MCF 10A (cell line): ENCODE results near the gene ABCB9. TPM values are rescaled to one million over a fixed set of nuclear protein-coding genes. Genes with fewer than 3 reads are reported as not detected.
"Not testable (repeated sequence)": the region's sequence is repeated elsewhere in the genome, so short reads cannot be mapped to it uniquely, and the experiment has no call there.

Source experiments
- BruUV-seq: library from RNA; stranded (reverse); fragments of 400-500 nt; replicated peaks from 2 replicates; lab custom pipeline; 2021; lab: Mats Ljungman, UMichigan
- CTCF ChIA-PET: fragments of 300-600 bp; sonication (Branson Sonifier 250); formaldehyde crosslinking; extraction: SDS; loops from one replicate; lab custom pipeline; 2021; ENCODE audit warnings: antibody characterized with exemption, inconsistent platforms; lab: Yijun Ruan, JAX
- POLR2A ChIA-PET: fragments of 300-600, 350-650 bp; sonication (Branson Sonifier 250); formaldehyde crosslinking; extraction: SDS; loops from one replicate; lab custom pipeline; 2020; ENCODE audit warnings: antibody characterized with exemption, inconsistent platforms; lab: Yijun Ruan, JAX
- DNase-seq: peaks from one replicate; pipeline ENCODE4 v3.0.0-alpha.2; 2018; ENCODE audit not compliant: unreplicated experiment
- H3K27ac Mint-ChIP-seq: one replicate; pipeline ENCODE4 v1.8.0; 2022; ENCODE audit warnings: mild to moderate bottlenecking, low read depth, mixed read lengths; ENCODE audit not compliant: unreplicated experiment
- H3K27me3 Mint-ChIP-seq: one replicate; pipeline ENCODE4 v1.8.0; 2022; ENCODE audit warnings: mixed read lengths; ENCODE audit not compliant: insufficient read depth, unreplicated experiment
- H3K36me3 Mint-ChIP-seq: one replicate; pipeline ENCODE4 v1.8.0; 2022; ENCODE audit warnings: mild to moderate bottlenecking, moderate library complexity, mixed read lengths; ENCODE audit not compliant: insufficient read depth, unreplicated experiment
- H3K4me1 Mint-ChIP-seq: one replicate; pipeline ENCODE4 v1.8.0; 2022; ENCODE audit warnings: mixed read lengths; ENCODE audit not compliant: insufficient read depth, unreplicated experiment
- H3K4me3 Mint-ChIP-seq: one replicate; pipeline ENCODE4 v1.8.0; 2022; ENCODE audit warnings: mild to moderate bottlenecking, moderate library complexity, mixed read lengths; ENCODE audit not compliant: unreplicated experiment
- H3K9me3 Mint-ChIP-seq: one replicate; pipeline ENCODE4 v1.8.0; 2022; ENCODE audit warnings: mixed read lengths; ENCODE audit not compliant: unreplicated experiment
- CTCF ChIP-seq: fragments of 200-600 bp; IDR thresholded peaks from one replicate; pipeline ENCODE4 v1.8.0; 2022; ENCODE audit warnings: antibody characterized with exemption, mild to moderate bottlenecking; ENCODE audit not compliant: unreplicated experiment
- intact Hi-C: fragments of 100-400 bp; cut with micrococcal nuclease; formaldehyde crosslinking; loops from 2 replicates; pipeline ENCODE4 v1.14.1; 2022
- total RNA-seq: library from RNA; stranded (reverse); gene quantifications from 2 replicates; pipeline ENCODE4 v1.2.3, GENCODE V29; 2022

Gene ABCB9
- total RNA-seq, 1 experiment from 2014 or later, result 1.6 TPM

DNA sequence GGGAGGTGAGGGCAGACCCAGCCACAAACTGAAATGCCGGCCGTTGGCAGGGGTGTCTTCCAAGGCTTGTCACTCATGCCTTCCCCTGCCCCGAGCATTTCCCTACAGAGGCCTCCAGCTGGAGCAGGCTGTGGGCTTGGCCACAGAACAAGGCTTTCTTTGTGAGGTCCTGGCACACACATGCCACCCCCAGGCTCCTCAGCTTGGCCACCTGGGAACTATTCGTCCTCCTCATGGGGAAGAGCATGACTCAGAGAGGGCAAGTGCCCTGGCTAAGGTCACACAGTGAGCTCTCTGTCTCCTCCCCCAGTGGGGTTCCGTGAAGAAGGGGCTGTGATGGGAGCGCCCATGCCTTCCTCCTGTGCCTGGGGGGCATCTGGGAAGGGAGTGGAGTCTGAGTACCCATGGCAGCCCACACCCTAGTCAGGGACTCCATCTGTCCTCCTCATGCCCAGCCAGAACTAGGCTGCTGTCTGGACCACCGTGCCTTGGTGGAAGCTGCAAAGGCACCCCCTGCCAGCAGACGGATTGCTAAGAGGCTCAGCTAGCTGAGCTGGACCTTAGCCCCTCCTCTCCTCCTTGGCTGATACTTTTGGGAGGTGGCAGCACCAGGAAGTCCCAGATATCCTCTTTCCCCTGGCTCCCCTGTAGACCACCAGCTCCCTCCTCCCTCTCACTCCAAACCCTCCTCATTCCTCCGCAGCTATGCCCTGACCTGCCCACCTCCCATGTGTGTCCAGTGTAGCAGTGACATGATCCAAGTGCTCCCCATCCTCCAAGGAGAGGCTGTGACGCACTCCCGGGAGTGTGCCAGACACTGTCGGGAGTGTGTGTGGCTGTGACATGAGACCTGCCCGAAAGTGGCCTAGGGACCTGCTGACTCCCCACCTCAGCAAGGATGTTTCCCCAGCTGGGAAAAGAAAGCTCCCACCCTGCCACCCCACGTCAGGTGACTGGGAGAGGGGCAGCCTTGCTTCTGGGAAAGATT lies 21.4 kb downstream of the ABCB9 start:
- POLR2A ChIA-PET, result interaction anchor here (0.7 to 11.2 kb wide), 8 partner anchors 26 to 287 kb away, joined by 3 to 240 read pairs (median 4); partner anchors contain the start of gene VPS37B
- Mint-ChIP-seq H3K27me3 (no peaks in the 10 kb centered on the region), H3K27ac (no peak overlapping the region), H3K4me3 (no peak overlapping the region), H3K36me3 (peaks cover 6% of the 10 kb centered on the region), H3K4me1 (peaks cover 42% of the 10 kb centered on the region), H3K9me3 (no peaks in the 10 kb centered on the region)
- no peak for TF ChIP-seq CTCF
- BruUV-seq, result no TSS peak
- peak; percentile 92 for DNase-seq
- intact Hi-C loops, result no loop called here
- CTCF ChIA-PET, result interaction anchor here (0.5 to 15.1 kb wide), 12 partner anchors 9 to 298 kb away, joined by 3 to 230 read pairs (median 4); no protein-coding TSS in a partner anchor

DNA sequence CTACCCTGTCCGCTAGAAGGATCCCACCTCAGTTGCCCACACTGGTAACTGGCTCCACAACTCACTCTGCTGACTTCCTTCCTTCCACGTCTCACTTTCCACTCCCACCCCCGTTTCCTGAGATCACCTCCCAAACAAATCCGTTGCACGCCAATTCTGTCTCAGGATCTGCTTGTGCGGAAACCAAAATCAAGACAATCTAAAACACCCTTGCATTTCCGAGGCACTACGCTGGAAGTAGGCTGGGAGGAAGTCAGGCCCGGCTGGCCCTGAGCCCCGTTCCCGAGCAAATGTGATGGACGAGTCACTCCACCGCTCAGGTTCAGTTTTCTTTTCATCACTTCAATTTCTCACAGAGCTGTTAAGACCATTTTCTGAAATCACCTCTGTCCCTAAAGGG lies 23.1 kb downstream of the ABCB9 start:
- H3K27me3 Mint-ChIP-seq, result no peaks in the 10 kb centered on the region
- peaks cover 6% of the 10 kb centered on the region for H3K36me3 Mint-ChIP-seq
- H3K27ac Mint-ChIP-seq, result no peak overlapping the region
- peaks cover 42% of the 10 kb centered on the region for H3K4me1 Mint-ChIP-seq
- no peaks in the 10 kb centered on the region for H3K9me3 Mint-ChIP-seq
- CTCF ChIA-PET, result no interaction called here
- no peak overlapping the region for H3K4me3 Mint-ChIP-seq
- DNase-seq, result no peak
- TF ChIP-seq CTCF, result no peak
- POLR2A ChIA-PET, result interaction anchor here (4.5 to 11.2 kb wide), 2 partner anchors 24 to 51 kb away, joined by 53 to 240 read pairs; partner anchors contain the start of gene VPS37B
- no TSS peak for BruUV-seq
- intact Hi-C loops, result no loop called here

DNA sequence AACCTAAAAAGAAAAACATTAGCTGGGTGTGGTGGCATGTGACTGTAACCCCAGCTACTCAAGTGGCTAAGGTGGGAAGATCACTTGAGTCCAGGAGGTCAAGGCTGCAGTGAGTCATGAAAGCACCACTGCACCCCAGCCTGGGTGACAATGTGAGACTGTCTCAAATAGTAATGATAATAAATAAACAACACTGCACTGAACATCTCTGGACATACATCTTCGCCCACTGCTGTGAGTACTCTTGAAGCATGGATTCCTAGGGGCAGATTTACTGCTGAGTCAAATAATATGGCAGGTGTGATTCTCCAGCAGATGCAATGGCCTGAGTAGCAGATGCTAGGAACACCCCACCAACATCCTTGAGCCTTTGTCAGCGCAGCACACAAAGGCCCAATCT lies 23.6 kb downstream of the ABCB9 start:
- POLR2A ChIA-PET, result interaction anchor here (11.2 kb wide), 1 partner anchor 51 kb away, joined by 240 read pairs; the partner anchor contains the start of gene VPS37B
- no peak overlapping the region for H3K27ac Mint-ChIP-seq
- no TSS peak for BruUV-seq

DNA sequence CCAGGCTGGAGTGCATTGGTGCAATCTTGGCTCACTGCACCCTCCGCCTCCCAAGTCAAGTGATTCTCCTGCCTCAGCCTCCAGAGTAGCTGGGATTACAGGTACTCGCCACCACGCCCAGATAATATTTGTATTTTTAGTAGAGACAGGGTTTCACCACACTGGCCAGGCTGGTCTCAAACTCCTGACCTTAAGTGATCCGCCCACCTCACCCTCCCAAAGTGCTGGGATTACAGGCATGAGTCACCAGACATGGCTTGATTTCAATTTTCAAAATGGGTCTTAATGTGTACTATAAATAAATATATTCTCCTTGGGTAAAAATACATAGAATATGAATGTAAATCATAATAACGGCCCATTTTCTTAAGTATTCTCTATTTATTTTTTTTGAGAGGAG lies 24.9 kb downstream of the ABCB9 start:
- H3K4me3 Mint-ChIP-seq, CTCF ChIA-PET, H3K27me3 Mint-ChIP-seq, H3K27ac Mint-ChIP-seq, intact Hi-C loops, H3K36me3 Mint-ChIP-seq, H3K9me3 Mint-ChIP-seq, BruUV-seq: not testable (repeated sequence)
- peaks cover 36% of the 10 kb centered on the region for H3K4me1 Mint-ChIP-seq
- POLR2A ChIA-PET, result interaction anchor here (11.2 kb wide), 1 partner anchor 49 kb away, joined by 240 read pairs; the partner anchor contains the start of gene VPS37B
- DNase-seq, result peak; percentile 73

More for the DNA sequence above, 23.6 kb downstream of the ABCB9 start:
- peaks cover 6% of the 10 kb centered on the region for H3K36me3 Mint-ChIP-seq
- no peak for DNase-seq
- CTCF ChIA-PET, result interaction anchor here (0.6 kb wide), 1 partner anchor 206 kb away, joined by 3 read pairs; no protein-coding TSS in a partner anchor
- H3K4me1 Mint-ChIP-seq, result peaks cover 44% of the 10 kb centered on the region
- H3K27me3 Mint-ChIP-seq, result no peaks in the 10 kb centered on the region
- H3K9me3 Mint-ChIP-seq, result no peaks in the 10 kb centered on the region
- intact Hi-C loops, result no loop called here
- no peak for TF ChIP-seq CTCF
- no peak overlapping the region for H3K4me3 Mint-ChIP-seq
